ENCODE results near the gene COL28A1.
"Not testable (repeated sequence)": the region's sequence is repeated elsewhere in the genome, so short reads cannot be mapped to it uniquely, and the experiment has no call there.

Gene COL28A1

DNA sequence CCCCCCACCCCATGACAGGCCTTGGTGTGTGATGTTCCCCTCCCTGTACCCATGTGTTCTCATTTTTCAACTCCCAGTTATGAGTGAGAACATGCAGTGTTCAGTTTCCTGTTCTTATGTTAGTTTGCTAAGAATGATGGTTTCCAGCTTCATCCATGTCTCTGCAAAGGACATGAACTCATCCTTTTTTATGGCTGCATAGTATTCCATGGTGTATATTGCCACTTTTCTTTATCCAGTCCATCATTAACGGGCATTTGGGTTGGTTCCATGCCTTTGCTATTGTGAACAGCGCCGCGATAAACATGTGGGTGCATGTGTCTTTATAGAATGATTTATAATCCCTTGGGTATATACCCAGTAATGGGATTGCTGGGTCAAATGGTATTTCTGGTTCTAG lies 147.5 kb downstream of the COL28A1 start:
- DNase-seq; intact Hi-C loops (cut with DNase I): not testable (repeated sequence)

DNA sequence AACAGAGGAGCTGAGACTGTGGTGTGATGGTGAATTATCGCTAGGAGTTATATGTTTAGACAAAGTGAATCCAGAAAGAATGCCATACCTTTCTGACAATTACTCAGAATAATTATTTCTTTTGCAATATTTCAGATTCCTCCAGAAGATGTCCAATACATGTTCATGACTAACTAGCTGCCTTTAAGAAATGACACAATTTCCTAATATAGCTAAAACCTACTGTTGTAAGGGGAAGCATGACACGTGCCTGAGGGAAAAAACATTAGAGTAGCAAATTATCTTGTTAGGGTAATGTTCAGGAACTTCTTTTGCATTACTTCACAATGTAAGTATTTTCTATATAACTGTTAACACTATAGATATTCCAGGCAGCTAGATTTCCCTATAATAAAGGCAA lies 150.3 kb downstream of the COL28A1 start:
- intact Hi-C loops (cut with DNase I): no loop called here
- DNase-seq: no peak

DNA sequence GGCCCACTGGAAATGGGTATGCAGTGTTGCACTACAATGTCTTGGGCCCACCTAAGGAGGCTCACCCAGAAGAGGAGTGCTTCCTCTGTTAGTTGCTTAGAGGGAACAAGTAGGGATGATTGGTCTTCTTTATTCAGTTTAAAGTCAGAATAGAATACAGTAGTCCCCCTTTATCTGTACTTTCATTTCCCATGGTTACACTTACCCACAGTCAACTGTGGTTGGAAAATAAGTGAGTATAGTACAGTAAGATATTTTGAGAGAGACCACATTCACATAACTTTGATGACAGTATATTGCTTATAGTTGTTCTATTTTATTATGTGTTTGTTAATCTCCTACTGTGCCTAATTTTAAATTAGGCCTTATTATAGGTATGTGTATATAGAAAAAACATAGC lies 151.4 kb downstream of the COL28A1 start:
- no peak for DNase-seq
- intact Hi-C loops (cut with DNase I): no loop called here

DNA sequence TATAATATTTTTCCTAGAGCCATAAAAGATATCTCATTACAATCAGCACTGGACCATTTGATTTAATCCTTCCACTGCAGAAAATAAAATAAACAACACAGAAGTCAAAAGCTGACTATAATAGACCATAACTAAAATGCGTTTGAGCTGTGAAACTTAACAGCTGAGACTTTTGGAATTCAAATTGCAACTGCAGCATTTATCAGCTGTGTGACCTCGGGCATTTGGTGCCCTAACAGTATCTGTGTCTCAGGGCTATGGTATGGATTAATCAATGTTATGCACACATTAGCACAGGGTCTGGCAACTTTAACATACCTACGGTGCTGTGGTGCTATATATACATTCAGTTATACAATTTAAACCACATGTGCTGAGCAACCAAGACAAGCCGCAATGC lies 160.1 kb downstream of the COL28A1 start:
- intact Hi-C loops (cut with DNase I): no loop called here
- no peak for DNase-seq

DNA sequence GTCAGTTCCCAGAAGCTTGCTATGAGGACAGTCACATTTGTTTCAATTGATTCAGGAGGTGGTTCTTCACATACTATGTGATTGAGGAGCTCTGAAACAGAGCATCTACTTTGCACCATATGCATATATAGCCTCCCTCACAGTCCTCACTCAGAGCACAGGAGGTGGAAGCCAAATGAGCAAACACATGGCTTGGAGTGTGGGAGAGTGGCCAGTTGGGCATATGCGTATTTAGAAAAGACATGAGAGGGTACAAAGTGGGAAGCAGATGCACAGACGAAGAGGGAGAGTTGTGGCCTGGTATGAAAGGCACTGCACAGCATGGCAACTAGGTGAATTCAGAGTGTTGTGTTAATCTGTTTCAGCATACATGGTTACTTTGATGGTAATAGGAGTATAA lies 165.6 kb downstream of the COL28A1 start:
- DNase-seq: no peak
- intact Hi-C loops (cut with DNase I): no loop called here

DNA sequence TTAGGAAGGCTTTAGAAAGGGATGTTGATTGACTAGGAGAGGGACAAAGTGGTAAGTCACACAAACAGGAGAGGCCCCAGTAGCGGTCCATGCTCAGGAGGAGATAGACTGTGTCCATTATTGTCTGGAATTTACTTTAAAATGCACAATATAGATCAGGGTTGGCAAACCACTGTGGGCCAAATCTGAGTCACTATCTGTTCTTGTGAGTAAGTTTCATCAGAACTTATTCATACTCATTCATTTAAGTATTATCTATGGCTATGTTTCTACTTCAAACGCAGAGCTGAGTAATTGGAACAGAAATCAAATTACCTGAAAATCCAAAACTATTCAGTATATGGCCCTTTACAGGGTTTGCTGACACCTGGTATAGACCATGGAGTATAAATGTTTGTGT lies 166.5 kb downstream of the COL28A1 start:
- DNase-seq: no peak
- intact Hi-C loops (cut with DNase I): no loop called here

DNA sequence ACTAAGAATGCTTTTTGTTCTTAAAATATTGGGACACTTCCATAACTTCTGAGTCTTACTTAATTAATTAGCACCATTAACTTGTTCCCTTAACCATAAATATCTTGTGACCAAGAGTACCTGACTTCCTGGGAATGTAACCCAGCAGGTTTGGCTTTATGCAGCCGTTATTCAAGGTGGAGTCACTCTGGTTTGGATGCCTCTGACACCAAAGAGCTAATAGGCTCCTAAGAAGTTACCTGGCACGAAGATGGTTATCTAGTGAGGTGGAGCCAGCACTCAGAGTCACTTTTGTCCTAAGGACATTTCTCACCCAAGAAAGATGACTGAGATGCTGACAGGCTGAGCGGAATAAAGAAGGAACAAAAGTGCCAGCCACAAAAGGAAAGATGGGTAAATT lies 181.0 kb downstream of the COL28A1 start:
- intact Hi-C loops (cut with DNase I): no loop called here
- DNase-seq: no peak

DNA sequence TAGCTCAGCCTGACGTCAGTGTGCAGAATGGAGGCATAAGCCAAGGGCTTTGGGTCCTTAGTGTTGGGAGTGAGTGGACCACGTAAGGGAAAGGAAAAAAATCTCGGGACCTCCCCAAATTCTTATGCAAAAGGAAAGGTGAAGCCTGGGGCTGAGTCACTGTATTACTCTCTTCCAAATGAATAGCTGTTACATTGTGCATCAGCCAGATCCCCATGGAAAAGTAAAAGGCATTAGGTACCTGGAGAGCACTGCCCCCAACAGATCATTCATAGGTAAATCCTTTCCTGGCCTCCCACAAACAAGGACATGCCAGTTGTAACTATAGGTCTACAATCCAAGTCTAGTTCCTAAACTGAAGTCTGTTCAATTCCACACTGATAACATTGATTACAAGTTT lies 182.8 kb downstream of the COL28A1 start:
- DNase-seq: no peak
- intact Hi-C loops (cut with DNase I): no loop called here

DNA sequence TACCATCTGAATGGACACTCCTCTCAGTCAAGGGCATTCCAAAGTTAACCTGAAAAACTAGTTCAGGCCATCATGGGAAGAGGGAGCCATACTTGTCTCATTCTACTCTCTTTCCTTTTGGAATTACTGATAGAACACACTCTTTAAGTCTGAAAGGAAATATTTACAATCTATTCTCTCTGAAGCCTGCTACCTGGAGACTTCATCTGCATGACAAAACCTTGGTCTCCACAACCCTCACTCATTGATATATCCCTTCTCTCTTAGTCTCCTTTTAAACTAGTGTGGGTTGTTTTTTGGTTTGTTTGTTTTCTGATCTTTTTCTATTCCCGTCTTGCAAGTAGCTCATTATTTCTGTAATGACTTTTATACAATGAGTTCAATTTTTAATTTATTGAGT lies 183.8 kb downstream of the COL28A1 start:
- intact Hi-C loops (cut with DNase I): no loop called here

DNA sequence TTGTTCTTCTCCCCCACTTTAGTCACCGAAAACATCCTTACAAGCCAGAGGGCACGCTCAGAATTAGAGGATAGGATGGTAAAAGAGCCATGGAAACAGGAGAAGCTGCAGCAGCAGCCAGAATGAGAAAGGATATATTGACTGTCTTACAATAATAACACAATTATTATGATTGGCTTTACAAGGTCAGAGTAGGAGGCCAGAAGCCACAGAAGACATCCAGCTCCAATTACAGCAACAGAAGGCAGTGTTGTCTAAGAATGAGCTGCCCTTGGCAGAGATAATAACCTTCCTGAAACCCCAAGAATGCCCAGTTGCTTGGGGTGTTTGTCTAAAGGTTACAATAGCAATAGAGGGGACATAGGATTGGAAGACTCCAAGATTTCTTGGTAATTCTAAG lies 184.5 kb downstream of the COL28A1 start:
- DNase-seq: no peak
- intact Hi-C loops (cut with DNase I): no loop called here

More for the DNA sequence above, 183.8 kb downstream of the COL28A1 start:
- no peak for DNase-seq

DNA sequence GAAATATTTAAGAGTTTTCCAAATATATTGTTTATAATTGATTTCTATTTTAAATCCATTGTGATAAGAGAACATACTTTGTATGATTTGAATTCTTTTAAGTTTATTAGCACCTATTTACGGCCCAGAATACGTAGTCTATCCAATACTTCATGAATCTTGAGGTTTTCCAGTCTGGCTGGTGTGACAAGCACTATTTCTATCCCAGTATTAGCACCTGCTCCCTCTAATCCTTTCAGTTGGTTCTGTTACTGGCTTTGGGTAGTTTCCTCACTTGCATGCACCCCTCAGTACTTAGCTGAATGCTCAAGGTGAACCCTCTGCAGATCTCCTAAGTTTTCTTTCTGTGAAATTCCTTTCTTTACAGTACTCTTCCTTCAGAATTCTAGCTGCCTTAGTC lies 186.5 kb downstream of the COL28A1 start:
- intact Hi-C loops (cut with DNase I): no loop called here
- no peak for DNase-seq

DNA sequence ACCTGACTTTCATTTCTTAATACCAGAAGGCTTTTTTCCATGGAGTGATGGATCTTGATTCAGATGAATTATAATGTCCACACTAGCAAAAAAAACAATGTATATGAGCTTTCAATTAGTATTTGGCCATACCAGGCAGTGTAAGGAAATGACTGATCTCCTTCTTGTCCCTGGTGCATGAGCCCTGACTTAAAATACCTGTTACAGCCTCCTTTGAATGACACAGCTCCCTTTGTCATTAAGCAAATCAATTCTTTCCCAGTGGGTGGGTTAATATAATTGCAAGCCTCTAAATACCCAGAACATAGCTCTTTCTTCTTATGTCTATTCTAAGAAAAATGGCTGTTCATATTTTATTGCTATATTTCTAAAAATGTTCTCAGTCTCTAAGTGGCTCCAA lies 188.6 kb downstream of the COL28A1 start:
- intact Hi-C loops (cut with DNase I): no loop called here

DNA sequence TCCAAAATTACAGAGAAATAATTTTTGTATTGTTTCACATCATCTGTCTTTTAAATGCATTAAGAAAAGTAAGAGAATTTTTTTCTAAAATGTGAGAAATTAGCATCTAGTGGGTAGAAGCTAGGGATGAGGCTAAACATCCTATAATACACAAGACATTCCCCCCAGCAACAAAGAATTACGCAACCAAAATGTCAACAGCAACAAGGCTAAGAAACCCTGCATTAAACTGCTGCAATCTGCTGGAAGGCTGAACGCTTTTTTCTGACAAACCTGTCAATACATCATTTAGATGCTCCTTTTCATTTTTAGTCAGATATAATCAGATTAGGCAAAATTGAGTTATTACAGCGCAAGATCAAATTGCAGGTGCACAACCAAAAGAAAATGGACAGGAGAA lies 191.1 kb downstream of the COL28A1 start:
- intact Hi-C loops (cut with DNase I): no loop called here
- DNase-seq: no peak

More for the DNA sequence above, 188.6 kb downstream of the COL28A1 start:
- no peak for DNase-seq

DNA sequence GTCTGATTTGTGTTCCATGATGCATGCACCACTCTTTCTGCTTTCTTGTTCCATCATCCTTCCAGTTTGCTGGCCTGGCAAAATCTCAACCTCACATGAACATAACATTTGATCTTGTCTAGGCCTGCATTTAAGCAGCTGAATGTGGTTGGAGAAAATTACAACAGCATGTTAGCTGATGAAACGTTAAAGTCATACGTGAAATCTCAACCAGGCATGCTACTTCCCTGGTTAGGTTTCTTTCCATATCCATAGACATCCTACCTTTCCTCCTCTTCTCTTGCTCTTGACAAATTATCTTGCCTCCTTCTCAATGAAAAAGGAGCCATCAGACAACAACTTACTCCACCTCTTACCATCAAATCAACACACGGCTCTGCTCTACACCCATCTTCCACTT lies 199.8 kb downstream of the COL28A1 start:
- intact Hi-C loops (cut with DNase I): no loop called here
- no peak for DNase-seq

DNA sequence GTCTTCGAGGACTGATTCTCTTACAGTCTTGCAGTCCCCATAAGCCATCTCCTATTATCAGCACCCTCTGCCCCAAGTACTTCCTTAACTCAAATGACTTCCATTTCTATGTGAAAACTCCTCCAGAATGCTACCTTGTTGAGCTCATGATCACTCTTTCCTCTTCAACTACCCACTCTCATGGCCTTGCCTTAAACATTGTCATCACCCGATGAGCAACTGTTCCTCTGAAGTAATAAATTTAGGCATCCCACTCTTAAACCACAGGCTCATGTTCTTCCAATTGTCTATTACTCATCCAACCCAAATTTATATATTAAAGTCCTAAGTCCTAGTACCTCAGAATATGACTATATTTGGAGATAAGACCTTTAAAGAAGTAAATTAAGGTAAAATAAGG lies 200.5 kb downstream of the COL28A1 start:
- DNase-seq: no peak
- intact Hi-C loops (cut with DNase I): no loop called here

DNA sequence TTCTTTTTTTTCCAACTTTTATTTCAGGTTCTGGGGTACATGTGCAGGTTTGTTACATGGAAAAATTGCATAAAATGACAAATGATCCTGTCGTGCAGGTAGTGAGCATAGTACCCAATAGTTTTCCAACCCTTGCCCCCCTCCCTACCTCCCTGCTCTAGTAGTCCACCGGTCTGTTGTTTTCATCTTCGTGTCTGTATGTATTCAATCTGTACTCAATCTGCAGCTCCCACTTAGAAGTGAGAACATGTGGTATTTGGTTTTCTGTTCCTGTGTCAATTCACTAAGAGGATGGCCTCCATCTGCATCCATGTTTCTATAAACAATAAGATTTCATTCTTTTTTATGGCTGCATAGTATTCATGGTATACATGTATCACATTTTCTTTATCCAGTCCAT lies 202.1 kb downstream of the COL28A1 start:
- intact Hi-C loops (cut with DNase I): no loop called here
- DNase-seq: no peak

DNA sequence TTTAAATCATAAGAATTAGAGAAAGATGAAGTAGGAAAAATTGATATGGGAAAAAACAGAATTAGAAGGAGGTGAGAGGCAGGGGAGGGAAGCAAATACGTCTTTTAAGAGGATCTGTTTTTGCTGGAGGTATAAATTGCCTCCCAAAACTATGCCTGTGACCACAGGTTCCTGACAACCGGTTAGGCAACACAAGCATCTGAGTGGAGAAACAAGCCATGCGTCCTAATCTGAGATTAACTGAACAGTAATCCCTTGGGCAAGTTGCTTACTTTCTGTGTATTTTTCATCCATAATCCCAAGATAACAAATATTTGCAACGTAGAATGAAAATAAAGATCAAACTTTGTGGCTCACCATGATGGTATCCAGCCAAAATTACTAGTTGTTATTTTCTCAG lies 204.2 kb downstream of the COL28A1 start:
- DNase-seq: no peak
- intact Hi-C loops (cut with DNase I): no loop called here

DNA sequence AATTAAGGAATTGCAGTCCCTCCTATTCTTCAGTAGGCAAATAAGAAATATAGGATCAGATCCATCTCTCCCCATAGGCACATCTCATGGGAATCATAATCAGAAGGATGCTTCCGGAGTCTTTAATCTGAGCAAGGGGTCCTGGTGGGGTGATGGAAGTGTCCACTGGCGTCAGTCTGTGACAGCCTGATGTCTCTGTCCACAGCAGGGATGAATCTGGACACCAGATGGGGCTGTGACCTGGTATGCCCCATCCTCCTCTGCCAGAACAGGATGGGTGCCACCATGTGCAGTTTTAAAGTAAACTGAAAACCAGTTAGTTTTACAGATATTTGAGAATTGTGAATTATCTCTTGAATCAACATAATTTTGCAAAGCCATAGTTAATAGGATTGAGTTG lies 204.7 kb downstream of the COL28A1 start:
- intact Hi-C loops (cut with DNase I): no loop called here
- peak in 1 of 42 donors; percentile 2 for DNase-seq

DNA sequence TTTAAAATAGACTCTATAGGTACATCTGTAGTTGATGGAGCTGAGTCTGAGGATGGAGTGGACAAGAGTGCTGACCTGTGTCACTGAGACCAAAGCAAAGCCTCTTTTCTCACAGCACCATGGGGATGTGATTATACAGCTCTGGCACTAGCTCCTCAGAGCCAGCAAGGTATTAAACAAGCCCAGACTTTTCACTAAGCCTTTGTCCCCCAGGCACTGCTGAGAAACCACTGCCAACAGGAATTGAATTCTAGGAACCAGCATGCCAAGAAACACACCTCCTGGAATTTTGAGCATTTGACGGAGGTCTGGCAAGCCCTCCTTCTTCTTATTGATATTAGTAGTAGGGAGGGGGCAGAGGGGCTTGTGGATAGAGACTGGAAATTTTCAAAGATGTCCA lies 206.3 kb downstream of the COL28A1 start:
- DNase-seq: no peak
- intact Hi-C loops (cut with DNase I): no loop called here

DNA sequence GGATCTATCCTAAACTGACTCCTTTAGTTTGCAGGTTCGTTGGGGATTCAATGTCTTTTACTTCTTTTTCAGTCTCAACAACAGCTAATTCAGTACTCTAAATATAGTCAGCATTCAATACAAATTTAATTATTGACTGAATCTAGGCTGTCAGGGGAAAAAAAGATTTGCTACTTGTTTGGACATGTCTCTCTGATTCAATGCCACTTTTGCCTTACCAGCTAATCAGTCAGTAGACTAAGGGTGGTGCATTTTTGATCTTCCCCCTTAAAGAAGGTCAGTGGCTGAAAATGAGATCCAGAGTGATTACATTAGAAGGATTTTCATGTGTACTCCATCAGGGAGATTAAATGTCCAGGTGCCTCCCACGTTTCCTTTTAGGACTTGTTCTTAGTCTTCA lies 208.2 kb downstream of the COL28A1 start:
- DNase-seq: no peak
- intact Hi-C loops (cut with DNase I): no loop called here

DNA sequence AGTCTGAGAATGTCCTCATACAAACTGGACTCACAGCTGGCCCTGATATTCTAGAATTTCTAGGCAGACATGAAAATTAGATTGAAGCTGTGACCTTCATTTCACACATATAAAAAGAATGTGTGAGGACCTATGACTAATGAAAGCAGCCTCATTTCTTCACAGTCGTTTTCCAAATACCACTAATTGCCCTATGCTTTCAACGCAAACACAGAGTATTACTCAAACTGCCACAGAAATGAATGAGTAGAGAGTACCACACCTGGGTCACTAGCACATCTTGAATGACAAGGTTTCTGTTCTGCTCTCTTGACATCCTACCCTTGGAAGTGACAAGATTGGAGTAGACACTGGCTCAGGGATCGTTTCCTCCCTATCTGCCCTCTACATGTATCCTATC lies 211.0 kb downstream of the COL28A1 start:
- no peak for DNase-seq
- intact Hi-C loops (cut with DNase I): no loop called here

DNA sequence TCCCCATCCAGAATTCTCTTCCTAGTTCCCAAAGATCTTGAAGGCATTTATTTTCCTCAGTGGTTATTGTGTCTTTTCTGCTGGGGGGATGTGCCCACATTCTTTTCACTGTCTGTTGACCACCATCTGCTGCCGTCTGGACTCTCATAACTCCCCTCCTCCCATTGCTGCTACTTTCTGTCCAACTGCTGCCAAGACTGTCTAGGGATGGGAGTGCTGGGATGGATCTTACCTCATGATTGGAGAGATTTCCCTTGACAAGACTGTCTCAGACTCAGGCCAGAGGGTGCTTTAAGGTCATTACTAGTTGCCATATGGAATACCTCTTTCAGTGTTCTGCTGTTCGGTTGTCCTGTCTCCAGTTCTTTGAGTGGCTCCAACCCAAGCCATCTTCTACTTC lies 211.8 kb downstream of the COL28A1 start:
- DNase-seq: no peak
- intact Hi-C loops (cut with DNase I): no loop called here

Data from head of caudate nucleus (tissue), 42 donors.